ENCODE data around the gene ZNF614. TPM values are rescaled to one million over a fixed set of nuclear protein-coding genes. Genes with fewer than 3 reads are reported as not detected.

Gene ZNF614
- total and polyA plus RNA-seq, 9 of the 15 experiments (the other 6 are each of a cell fraction or from before 2014, with no cell fraction given): 4.9 to 16.3 (median 11.4) TPM

- TF ChIP-seq CEBPZ (IDR thresholded peaks at IDR 0.05; ENCODE audit: borderline replicate concordance, low read depth, low read length) (no peak), ZNF395 (CRISPR knock-in tag; IDR thresholded peaks at IDR 0.05) (peak; percentile 65; the same call in 1 of the 2 replicates), KDM1A (IDR thresholded peaks at IDR 0.05) (no peak), SMARCE1 (IDR thresholded peaks at IDR 0.05) (0 out of 2 replicates have a peak, but pooled peaks have one; percentile 37), SIN3A (IDR thresholded peaks at IDR 0.05; ENCODE audit: borderline replicate concordance in 2 of 2, control insufficient read depth in 1 of 2, low read depth in 2 of 2, low read length in 2 of 2) (peak; percentile 37 to 49; a peak in 1 of 4 replicates), NFIC (IDR thresholded peaks at IDR 0.05) (peak; percentile 53; the same call in 1 of the 2 replicates), SOX6 (IDR thresholded peaks at IDR 0.05) (0 out of 2 replicates have a peak, but pooled peaks have one; percentile 4)
- TF ChIP-seq, protein P1, sequence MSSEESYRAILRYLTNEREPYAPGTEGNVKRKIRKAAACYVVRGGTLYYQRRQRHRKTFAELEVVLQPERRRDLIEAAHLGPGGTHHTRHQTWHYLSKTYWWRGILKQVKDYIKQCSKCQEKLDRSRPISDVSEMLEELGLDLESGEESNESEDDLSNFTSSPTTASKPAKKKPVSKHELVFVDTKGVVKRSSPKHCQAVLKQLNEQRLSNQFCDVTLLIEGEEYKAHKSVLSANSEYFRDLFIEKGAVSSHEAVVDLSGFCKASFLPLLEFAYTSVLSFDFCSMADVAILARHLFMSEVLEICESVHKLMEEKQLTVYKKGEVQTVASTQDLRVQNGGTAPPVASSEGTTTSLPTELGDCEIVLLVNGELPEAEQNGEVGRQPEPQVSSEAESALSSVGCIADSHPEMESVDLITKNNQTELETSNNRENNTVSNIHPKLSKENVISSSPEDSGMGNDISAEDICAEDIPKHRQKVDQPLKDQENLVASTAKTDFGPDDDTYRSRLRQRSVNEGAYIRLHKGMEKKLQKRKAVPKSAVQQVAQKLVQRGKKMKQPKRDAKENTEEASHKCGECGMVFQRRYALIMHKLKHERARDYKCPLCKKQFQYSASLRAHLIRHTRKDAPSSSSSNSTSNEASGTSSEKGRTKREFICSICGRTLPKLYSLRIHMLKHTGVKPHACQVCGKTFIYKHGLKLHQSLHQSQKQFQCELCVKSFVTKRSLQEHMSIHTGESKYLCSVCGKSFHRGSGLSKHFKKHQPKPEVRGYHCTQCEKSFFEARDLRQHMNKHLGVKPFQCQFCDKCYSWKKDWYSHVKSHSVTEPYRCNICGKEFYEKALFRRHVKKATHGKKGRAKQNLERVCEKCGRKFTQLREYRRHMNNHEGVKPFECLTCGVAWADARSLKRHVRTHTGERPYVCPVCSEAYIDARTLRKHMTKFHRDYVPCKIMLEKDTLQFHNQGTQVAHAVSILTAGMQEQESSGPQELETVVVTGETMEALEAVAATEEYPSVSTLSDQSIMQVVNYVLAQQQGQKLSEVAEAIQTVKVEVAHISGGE (CRISPR knock-in tag; IDR thresholded peaks at IDR 0.05): peak in 1 of 3 experiments; percentile 80; a peak in 2 of 6 replicates
- TF ChIP-seq, protein P2, sequence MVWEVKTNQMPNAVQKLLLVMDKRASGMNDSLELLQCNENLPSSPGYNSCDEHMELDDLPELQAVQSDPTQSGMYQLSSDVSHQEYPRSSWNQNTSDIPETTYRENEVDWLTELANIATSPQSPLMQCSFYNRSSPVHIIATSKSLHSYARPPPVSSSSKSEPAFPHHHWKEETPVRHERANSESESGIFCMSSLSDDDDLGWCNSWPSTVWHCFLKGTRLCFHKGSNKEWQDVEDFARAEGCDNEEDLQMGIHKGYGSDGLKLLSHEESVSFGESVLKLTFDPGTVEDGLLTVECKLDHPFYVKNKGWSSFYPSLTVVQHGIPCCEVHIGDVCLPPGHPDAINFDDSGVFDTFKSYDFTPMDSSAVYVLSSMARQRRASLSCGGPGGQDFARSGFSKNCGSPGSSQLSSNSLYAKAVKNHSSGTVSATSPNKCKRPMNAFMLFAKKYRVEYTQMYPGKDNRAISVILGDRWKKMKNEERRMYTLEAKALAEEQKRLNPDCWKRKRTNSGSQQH (CRISPR knock-in tag; IDR thresholded peaks at IDR 0.05): 0 out of 2 replicates have a peak, but pooled peaks have one; percentile 55
- TF ChIP-seq, protein P3, sequence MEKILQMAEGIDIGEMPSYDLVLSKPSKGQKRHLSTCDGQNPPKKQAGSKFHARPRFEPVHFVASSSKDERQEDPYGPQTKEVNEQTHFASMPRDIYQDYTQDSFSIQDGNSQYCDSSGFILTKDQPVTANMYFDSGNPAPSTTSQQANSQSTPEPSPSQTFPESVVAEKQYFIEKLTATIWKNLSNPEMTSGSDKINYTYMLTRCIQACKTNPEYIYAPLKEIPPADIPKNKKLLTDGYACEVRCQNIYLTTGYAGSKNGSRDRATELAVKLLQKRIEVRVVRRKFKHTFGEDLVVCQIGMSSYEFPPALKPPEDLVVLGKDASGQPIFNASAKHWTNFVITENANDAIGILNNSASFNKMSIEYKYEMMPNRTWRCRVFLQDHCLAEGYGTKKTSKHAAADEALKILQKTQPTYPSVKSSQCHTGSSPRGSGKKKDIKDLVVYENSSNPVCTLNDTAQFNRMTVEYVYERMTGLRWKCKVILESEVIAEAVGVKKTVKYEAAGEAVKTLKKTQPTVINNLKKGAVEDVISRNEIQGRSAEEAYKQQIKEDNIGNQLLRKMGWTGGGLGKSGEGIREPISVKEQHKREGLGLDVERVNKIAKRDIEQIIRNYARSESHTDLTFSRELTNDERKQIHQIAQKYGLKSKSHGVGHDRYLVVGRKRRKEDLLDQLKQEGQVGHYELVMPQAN (IDR thresholded peaks at IDR 0.05; ENCODE audit: borderline replicate concordance): peak; percentile 83
These were observed 20.6 kb upstream of the ZNF614 start, which contains the start of gene ZNF432 (continued) for GRCh38 chr19:52048555-52049501.

Measured in K562 (cell line).